GM18499 (cell line): ENCODE measurements around the gene GFRA3.
A peak's percentile ranks its signal among the peaks of the same experiment; 100 is the strongest.
"Not testable (repeated sequence)": the region's sequence is repeated elsewhere in the genome, so short reads cannot be mapped to it uniquely, and the experiment has no call there.

Source experiments
- ATAC-seq: cut with Tn5 transposase; IDR thresholded peaks from one replicate; pipeline ENCODE4 v1.9.1; 2021; ENCODE audit warnings: moderate number of reproducible peaks; ENCODE audit not compliant: insufficient read depth, unreplicated experiment

GFRA3 gene

GRCh38 chr5:138247800-138248199 is 26.6 kb downstream of the GFRA3 start:
- not testable (repeated sequence) for ATAC-seq

- ATAC-seq: no peak
These were observed 27.6 kb downstream of the GFRA3 start for GRCh38 chr5:138246822-138247221.

- no peak for ATAC-seq
These were observed 28.1 kb downstream of the GFRA3 start for GRCh38 chr5:138246334-138246733.

GRCh38 chr5:138245717-138246116 is 28.7 kb downstream of the GFRA3 start:
- ATAC-seq: no peak

- ATAC-seq: no peak
These were observed 30.6 kb downstream of the GFRA3 start for GRCh38 chr5:138243794-138244193.

GRCh38 chr5:138241688-138242571 is 32.5 kb downstream of the GFRA3 start:
- ATAC-seq: no peak

GRCh38 chr5:138240650-138241385 is 33.6 kb downstream of the GFRA3 start:
- ATAC-seq: no peak

- ATAC-seq: no peak
These were observed 36.4 kb downstream of the GFRA3 start for GRCh38 chr5:138238034-138238433.

- ATAC-seq: no peak
These were observed 39.8 kb downstream of the GFRA3 start for GRCh38 chr5:138234651-138235050.

GRCh38 chr5:138233280-138233679 is 41.1 kb downstream of the GFRA3 start:
- no peak for ATAC-seq

GRCh38 chr5:138230981-138231589 is 43.3 kb downstream of the GFRA3 start:
- ATAC-seq: no peak

GRCh38 chr5:138230261-138230660 is 44.2 kb downstream of the GFRA3 start:
- no peak for ATAC-seq

GRCh38 chr5:138229387-138229786 is 45.0 kb downstream of the GFRA3 start:
- ATAC-seq: no peak

- ATAC-seq: no peak
These were observed 47.5 kb downstream of the GFRA3 start for GRCh38 chr5:138226910-138227309.

GRCh38 chr5:138224712-138225111 is 49.7 kb downstream of the GFRA3 start:
- no peak for ATAC-seq

- no peak for ATAC-seq
These were observed 50.9 kb downstream of the GFRA3 start for GRCh38 chr5:138223532-138223931.

GRCh38 chr5:138216799-138217198 is 57.6 kb downstream of the GFRA3 start:
- no peak for ATAC-seq

- peak; percentile 84 for ATAC-seq
These were observed 61.0 kb downstream of the GFRA3 start, which contains the start of gene CDC23 for GRCh38 chr5:138213161-138214029. CDC23 (minus strand) TSS chr5:138213323; CDS start chr5:138213312, 11 bp downstream.

- peak; percentile 8 for ATAC-seq
These were observed 61.6 kb downstream of the GFRA3 start for GRCh38 chr5:138212828-138213160.

GRCh38 chr5:138210985-138211384 is 63.4 kb downstream of the GFRA3 start:
- no peak for ATAC-seq
